SJSA1 (cell line): ENCODE data around the gene SLCO2B1. TPM values are rescaled to one million over a fixed set of nuclear protein-coding genes. Genes with fewer than 3 reads are reported as not detected.

Experiments used
- DNase-seq, 2 experiments: peaks; one replicate each; pipeline ENCODE4 v3.0.0-alpha.2; 2015 to 2020; ENCODE audit warnings: low spot score in 2 of 2, low read depth in 1 of 2
- H3K27ac ChIP-seq: fragments of 250-450 bp; sonication (Bioruptor Pico); 2 replicates; pipeline ENCODE4 v1.5.1; 2020; ENCODE audit warnings: mild to moderate bottlenecking, moderate library complexity
- H3K27me3 ChIP-seq: fragments of 250-450 bp; sonication (Bioruptor Pico); replicated peaks from 2 replicates; pipeline ENCODE4 v1.5.1; 2020; ENCODE audit warnings: mild to moderate bottlenecking, moderate library complexity
- H3K36me3 ChIP-seq: fragments of 250-450 bp; sonication (Bioruptor Pico); 2 replicates; pipeline ENCODE4 v1.5.1; 2020; ENCODE audit warnings: mild to moderate bottlenecking
- H3K4me1 ChIP-seq: fragments of 250-450 bp; sonication (Bioruptor Pico); replicated peaks from 2 replicates; pipeline ENCODE4 v1.6.1; 2021; ENCODE audit warnings: mild to moderate bottlenecking
- H3K4me3 ChIP-seq: fragments of 250-450 bp; sonication (Bioruptor Pico); 2 replicates; pipeline ENCODE4 v1.5.1; 2020; ENCODE audit warnings: mild to moderate bottlenecking
- H3K9me3 ChIP-seq: fragments of 250-450 bp; sonication (Bioruptor Pico); replicated peaks from 2 replicates; pipeline ENCODE4 v1.5.1; 2020; ENCODE audit warnings: mild to moderate bottlenecking
- total RNA-seq: library from RNA; depleted of rRNA; stranded (reverse); fragments of >200 nt; shearing (Covaris generic); gene quantifications from 2 replicates; pipeline ENCODE4 v1.2.3, GENCODE V29; 2014

SLCO2B1 gene
- total RNA-seq, 1 experiment from 2014 or later, result 0.13 TPM

DNA sequence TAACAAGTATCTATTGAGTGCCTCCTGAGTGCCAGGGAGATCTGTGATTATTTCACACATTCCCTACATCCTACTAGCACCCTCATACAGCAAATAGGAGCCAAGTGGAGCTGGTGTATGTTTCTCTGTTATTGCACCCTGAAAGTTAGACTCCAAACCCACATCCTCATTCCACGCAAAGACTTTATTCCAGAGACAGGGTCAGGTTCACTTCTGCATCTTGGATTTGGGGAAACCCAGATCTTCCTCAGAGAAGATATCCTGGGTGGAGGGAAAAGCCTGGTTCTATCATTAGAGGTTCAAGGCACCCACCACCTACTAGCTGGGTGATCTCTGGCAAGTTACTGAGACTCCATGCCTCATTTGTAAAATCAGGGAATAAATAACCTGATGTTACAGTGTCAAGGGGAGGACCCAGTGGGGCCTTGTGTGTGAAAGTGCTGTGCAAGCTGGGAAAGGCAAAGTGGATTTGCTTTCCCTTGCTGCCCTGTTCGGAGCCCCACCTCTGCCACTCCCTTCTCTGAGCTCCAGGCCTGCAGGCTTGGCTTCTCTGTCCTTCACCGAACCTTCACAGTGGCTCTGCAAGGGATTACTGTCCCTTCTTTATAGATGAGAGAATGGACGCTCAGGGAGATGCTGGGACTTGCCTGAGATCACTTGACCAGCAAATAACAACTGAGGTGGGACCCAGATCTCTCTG, 991 bp upstream of the SLCO2B1 start:
- Histone ChIP-seq H3K9me3 (no peaks in the 10 kb centered on the region), H3K27ac (no peak overlapping the region), H3K36me3 (no peaks in the 10 kb centered on the region), H3K27me3 (no peaks in the 10 kb centered on the region), H3K4me3 (no peak overlapping the region), H3K4me1 (peaks cover 9% of the 10 kb centered on the region)
- no peak for DNase-seq

DNA sequence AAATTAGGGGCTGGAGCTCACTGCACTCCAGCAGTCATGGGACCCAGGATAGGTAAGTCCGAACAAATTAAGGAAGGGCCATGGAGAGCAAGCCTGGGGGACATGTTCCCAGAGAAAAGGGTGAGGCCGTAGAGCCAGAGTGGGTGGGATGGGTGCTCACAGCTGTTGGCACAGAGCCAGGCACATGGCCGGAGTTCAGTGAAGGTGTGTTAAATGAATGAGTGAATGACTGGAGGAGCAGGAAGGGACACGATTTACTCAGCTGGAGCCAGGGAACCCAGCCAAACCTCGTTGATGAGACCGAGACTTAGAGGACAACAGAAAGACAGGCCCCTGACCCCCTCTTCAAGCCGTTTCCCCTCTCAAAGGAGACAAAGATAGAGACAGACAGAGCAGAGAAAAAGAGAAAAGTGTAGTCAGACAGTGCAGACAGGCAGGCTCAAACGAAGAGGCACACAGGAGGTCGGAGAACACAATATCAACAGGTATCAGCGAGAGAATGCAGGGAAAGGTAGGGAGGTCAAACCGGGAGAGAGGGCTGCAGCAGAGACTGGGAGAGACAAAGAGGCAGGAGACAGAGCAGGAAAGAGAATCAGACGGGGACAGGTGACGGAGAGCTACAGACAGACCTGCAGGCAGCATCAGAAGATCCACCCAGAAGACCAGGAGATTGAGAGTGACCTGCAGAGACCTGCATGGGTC, 590 bp downstream of the SLCO2B1 start:
- Histone ChIP-seq H3K36me3 (no peaks in the 10 kb centered on the region), H3K4me1 (peaks cover 25% of the 10 kb centered on the region), H3K27ac (no peak overlapping the region), H3K4me3 (no peak overlapping the region), H3K9me3 (no peaks in the 10 kb centered on the region), H3K27me3 (no peaks in the 10 kb centered on the region)
- DNase-seq, result no peak

DNA sequence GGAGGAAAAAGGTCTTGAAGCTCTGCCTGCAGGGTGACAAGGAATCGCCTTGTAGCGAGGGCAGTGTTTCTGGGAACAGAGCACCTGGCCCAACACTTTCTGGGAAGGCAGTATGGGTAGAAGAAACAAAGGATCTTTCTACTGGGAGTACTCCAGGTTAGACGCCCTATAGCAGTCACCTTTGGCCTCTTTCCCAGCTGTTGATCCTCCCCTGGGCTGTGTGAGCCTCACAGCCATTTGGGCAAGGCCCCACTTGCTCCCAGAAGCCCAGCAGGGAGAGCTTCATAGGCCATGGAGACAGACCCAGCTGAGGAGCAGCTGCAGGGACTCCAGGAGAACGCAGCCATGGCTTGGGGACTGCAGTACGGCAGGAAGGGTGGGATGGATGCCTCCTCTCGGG, 1.2 kb downstream of the SLCO2B1 start:
- Histone ChIP-seq H3K9me3 (no peaks in the 10 kb centered on the region), H3K27me3 (no peaks in the 10 kb centered on the region)
- DNase-seq, result no peak

DNA sequence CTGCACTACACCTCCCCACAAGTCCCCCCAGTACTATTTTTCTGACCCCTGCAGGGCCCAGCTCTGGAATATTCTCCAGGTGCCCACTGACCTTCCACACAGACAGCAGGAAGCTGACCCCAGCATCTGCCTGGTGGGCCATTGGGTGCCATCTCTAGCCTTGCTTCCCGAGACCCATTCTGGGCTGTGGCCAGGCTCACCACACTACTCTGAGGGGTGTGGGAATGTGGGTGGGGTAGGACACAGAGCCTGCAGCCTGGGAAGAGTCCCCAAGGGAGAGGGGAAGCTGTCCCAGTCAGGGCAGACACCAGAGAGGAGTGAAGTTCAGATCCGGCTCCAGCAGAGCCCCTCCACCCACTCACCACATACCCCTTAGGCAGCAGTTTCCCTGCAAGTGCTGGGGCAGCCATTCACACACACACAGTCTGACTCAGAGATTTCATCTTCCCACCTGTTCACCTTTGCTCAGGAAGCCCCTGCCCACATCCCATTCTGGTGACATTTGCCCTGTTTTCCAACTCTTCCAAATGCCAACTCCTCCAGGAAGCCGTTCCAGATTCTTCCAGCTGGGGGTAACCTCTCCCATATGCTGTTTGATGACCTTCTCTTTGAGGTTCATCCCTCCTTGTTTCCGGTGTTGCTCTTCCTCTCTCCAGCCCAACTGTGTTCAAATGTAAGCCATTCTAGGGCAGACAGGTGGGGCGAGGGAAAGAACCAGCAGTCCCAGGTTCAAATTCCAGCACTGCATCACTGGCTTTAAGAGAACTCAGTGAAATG, 1.9 kb downstream of the SLCO2B1 start:
- Histone ChIP-seq H3K36me3 (no peaks in the 10 kb centered on the region), H3K27ac (no peak overlapping the region), H3K4me1 (peaks cover 28% of the 10 kb centered on the region), H3K4me3 (no peak overlapping the region), H3K9me3 (no peaks in the 10 kb centered on the region), H3K27me3 (no peaks in the 10 kb centered on the region)
- DNase-seq, result no peak

More for the DNA sequence above, 1.2 kb downstream of the SLCO2B1 start:
- Histone ChIP-seq H3K4me3 (no peak overlapping the region), H3K36me3 (no peaks in the 10 kb centered on the region), H3K27ac (no peak overlapping the region), H3K4me1 (peaks cover 28% of the 10 kb centered on the region)

DNA sequence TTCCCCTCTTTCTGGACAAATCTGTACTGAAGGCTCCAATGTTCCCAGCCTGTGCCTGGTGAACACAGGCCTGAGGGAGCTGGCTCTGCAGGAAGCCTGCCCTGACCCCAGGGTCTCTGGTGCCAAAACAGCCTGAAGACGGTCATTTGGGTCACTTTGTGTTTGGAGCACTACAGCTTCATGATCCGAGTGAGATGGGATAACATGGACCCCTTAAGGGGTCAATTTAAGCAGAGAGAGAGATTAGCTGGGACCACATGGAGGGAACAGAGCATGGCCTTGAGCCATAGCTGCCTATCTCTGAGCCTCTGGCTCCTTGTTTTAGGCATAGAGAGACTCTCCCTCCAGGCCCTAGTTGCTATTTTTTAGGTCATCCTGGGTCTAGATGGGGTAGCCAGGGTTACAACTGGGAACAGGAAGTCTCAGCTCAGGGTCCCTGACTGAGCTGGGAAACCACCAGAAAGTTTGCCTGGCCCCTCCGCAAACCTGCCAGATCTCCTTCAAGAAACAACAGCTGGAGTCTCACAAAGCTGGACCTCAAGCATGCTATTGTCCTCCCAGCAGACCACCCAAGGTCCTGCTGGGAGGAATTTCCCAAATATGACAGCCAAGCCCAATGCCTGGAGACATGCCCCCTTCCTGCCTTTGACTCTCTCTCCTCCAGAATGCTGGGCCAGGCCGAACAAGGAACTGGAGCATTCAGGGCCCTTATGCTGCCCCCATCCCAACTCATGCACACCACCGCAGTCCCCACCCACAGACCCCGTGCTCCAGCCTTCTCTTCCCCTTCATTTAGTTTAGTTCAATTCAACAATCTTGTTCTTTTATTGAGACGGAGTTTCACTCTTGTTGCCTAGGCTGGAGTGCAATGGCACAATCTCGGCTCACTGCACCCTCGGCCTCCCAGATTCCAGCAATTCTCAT, 4.0 kb downstream of the SLCO2B1 start:
- no peaks in the 10 kb centered on the region for H3K36me3 ChIP-seq
- H3K9me3 ChIP-seq, result no peaks in the 10 kb centered on the region
- peak overlapping the region; percentile 77 for H3K27ac ChIP-seq
- H3K4me1 ChIP-seq, result peaks cover 30% of the 10 kb centered on the region
- no peaks in the 10 kb centered on the region for H3K27me3 ChIP-seq
- peak; percentile 66 to 76 for DNase-seq
- H3K4me3 ChIP-seq, result no peak overlapping the region

DNA sequence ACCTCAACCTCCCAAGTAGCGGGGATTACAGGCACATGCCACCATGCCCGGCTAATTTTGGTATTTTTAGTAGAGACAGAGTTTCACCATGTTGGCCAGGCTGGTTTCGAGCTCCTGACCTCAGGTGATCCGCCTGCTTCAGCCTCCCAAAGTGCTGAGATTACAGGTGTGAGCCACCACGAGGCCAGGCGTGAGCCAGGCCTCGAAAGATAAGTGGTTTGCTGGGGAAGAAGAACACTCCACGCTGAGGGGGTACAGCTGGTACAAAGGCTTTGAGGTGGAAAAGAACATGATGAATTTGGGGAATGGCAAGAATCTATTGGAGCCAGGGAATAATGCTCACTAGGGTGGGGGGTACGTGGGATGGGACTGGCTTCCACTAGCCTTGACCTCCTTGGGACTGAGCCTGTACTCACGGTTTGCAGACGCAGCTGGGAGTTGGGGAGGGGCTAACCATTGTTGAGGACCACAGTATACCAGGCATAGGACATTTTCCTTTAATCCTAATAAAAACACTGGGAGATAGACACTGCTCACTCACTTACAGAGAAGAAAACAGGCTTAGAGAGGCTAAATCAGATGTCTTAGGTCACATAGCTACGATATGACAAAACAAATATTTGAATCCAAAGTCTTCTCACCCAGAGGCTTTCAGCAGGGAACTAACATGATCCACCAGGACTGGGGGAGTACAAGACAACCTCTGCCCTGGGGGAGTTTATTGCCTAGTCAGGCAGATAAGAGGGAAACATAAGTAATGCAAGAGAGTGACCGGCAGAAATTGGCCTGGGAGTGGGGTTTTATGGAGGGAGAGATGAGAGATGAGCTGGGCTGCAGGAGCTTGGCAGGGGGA, 4.9 kb downstream of the SLCO2B1 start:
- H3K27me3 ChIP-seq, result no peaks in the 10 kb centered on the region
- no peaks in the 10 kb centered on the region for H3K9me3 ChIP-seq
- H3K4me1 ChIP-seq, result peaks cover 39% of the 10 kb centered on the region
- no peak overlapping the region for H3K4me3 ChIP-seq
- DNase-seq, result peak; percentile 37 to 42
- no peaks in the 10 kb centered on the region for H3K36me3 ChIP-seq
- peak overlapping the region; percentile 77 for H3K27ac ChIP-seq

- Histone ChIP-seq H3K27ac (no peak overlapping the region), H3K27me3 (no peaks in the 10 kb centered on the region), H3K4me1 (peaks cover 42% of the 10 kb centered on the region), H3K4me3 (no peak overlapping the region), H3K9me3 (no peaks in the 10 kb centered on the region), H3K36me3 (no peaks in the 10 kb centered on the region)
- DNase-seq, result no peak
These were observed 7.3 kb downstream of the SLCO2B1 start for GRCh38 chr11:75158241-75158640.

DNA sequence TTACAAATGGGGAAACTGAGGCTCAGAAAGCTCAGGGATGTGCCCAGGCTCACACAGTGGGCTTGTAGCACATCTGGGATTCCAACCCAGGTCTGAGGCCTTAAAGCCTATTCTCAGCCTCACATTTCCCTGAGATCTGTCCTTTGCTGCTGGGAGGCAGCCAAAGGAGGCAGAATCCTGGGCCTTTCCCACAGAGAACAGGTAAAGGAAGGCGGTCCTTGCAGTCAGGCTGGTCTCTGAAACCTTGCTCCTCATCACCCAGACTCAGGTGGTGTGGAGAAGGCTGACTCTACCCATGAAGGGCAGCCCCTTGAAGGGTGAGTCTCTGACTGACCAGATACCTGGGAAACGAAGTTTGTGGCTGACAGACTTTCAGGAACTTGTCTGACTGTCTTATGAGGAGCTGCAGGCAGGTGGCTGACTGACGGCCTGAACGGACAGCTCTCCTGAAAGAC, 7.8 kb downstream of the SLCO2B1 start:
- no peaks in the 10 kb centered on the region for H3K27me3 ChIP-seq
- no peak overlapping the region for H3K4me3 ChIP-seq
- peaks cover 42% of the 10 kb centered on the region for H3K4me1 ChIP-seq
- H3K9me3 ChIP-seq, result no peaks in the 10 kb centered on the region
- no peaks in the 10 kb centered on the region for H3K36me3 ChIP-seq
- H3K27ac ChIP-seq, result no peak overlapping the region
- DNase-seq, result no peak

DNA sequence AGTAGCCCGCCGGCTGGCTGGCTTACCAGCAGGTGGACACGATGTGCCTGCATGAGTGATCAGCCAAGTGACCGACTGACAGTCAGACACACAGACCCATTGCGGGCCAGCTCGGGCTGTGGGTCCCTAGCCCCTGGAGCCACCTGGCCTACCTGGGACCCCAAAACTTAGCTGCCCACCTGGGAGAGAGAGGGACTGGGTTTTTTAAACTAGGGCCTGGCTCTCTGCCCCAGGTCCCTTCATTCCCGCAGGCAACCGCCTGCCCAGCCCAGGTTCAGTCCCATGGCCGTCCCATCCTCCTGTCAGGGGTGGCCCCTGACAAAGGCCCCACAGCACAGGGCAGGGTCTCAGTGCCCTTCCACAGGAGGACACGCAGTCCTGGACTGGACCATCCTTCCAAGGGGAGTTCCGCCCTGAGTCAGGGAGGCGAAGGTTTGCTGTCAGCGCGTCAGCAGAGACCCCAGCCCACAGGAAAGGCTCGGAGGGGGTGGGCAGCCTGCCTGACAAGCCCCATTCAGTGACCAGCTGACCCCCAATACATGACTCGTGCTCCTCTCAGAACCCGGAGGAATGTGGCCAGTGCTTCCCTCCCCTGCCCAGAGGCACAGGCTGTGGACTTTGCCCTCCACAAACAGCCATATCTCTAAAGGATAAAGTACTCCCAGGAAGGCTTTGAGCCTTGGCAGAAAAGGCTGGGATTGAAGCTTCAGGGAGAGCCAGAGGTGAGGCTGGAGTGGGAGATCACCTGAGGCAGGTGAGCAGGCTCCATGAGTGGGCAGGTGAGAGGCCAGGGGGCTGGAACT, 8.4 kb downstream of the SLCO2B1 start:
- no peak overlapping the region for H3K4me3 ChIP-seq
- no peak overlapping the region for H3K27ac ChIP-seq
- H3K27me3 ChIP-seq, result no peaks in the 10 kb centered on the region
- no peaks in the 10 kb centered on the region for H3K36me3 ChIP-seq
- DNase-seq, result no peak
- peaks cover 39% of the 10 kb centered on the region for H3K4me1 ChIP-seq
- no peaks in the 10 kb centered on the region for H3K9me3 ChIP-seq

DNA sequence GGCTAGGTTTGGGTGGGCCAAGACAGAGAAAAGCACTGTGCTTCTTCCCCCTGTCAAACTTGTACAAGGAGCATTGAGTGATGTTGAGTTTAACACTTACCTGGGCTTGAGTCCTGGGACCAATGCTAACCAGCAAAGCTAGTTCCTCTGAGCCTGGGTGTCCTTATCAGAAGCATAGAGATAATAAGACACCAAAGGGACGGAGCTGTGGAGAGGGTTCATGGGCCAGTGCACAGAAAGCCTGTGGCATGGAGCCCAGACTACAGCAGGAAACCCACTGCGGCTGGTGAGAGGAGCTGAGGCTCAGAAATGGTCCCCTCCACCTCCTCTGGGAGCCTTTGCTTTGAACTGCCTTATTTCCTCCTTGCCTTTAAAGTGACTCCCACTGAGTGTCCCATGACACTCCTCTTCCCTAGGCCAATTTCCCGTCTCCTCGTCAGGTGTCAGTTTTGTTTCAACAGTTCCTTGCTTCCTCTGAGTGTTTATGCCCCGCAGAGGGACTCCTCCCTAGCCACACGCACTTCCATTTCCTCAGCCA, 9.4 kb downstream of the SLCO2B1 start:
- Histone ChIP-seq H3K27ac (no peak overlapping the region), H3K27me3 (no peaks in the 10 kb centered on the region), H3K9me3 (no peaks in the 10 kb centered on the region), H3K4me1 (peaks cover 30% of the 10 kb centered on the region), H3K4me3 (no peak overlapping the region), H3K36me3 (no peaks in the 10 kb centered on the region)
- no peak for DNase-seq

DNA sequence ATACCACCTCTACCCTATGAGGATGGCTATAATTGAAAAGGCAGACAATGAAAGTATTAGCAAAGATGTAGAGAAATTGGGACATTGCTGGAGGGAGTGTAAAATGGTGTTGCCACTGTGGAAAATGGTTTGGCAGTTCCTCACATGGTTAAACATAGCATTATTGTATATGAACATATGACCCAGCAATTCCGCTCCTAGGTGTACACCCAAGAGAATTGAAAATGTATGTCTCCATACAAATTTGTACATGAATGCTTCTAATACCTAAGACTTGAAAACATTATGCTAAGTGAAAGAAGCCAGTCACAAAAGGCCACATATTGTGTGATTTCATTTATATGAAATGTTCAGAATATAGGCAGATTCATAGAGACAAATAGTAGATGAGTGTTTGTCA, 10.0 kb downstream of the SLCO2B1 start:
- no peaks in the 10 kb centered on the region for H3K36me3 ChIP-seq
- no peaks in the 10 kb centered on the region for H3K9me3 ChIP-seq
- no peak overlapping the region for H3K27ac ChIP-seq
- no peak overlapping the region for H3K4me3 ChIP-seq
- DNase-seq, result no peak
- no peaks in the 10 kb centered on the region for H3K27me3 ChIP-seq
- H3K4me1 ChIP-seq, result peaks cover 24% of the 10 kb centered on the region
